GM12892 (cell line): ENCODE measurements around the gene GUCA1A.
"Not testable (repeated sequence)": the region's sequence is repeated elsewhere in the genome, so short reads cannot be mapped to it uniquely, and the experiment has no call there.

ENCODE experiments used
- DNase-seq: peaks from one replicate; pipeline ENCODE4 v3.0.0; 2011; ENCODE audit not compliant: insufficient read length
- FAIRE-seq: peaks from 2 replicates; lab custom pipeline; 2011; peaks lifted over from hg19 to GRCh38; lab: Jason Lieb, UNC
- POLR2A ChIP-seq: IDR thresholded peaks from 2 replicates; pipeline ENCODE4 v1.6.1; 2011; ENCODE audit warnings: low read depth, low read length, control low read depth
- POLR2AphosphoS5 ChIP-seq: IDR thresholded peaks from 2 replicates; pipeline ENCODE4 v1.6.1; 2011; ENCODE audit warnings: low read depth, low read length, control low read depth
- TAF1 ChIP-seq: IDR thresholded peaks from 2 replicates; pipeline ENCODE4 v1.6.1; 2011; ENCODE audit warnings: low read depth, mild to moderate bottlenecking, control low read depth, low read length, borderline replicate concordance

The GUCA1A gene

DNA sequence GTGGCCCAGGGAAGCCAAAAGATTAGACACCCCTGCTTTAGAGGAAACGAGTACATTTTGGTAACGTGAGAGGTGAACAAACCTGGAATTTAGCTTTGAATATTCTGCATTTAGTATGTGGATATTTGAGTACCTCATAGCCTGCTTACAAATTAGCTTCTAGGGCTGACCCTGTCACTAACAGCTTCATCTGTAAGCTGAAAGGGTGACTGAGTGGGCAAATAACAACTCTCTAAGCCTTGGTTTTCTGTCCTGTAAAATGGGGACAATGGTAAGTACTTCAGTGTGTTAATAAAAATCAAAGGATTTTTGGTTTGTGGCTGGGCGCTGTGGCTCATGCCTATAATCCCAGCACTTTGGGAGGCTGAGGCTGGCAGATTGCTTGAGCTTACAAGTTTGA lies 30.0 kb downstream of the GUCA1A start:
- no peak for TF ChIP-seq TAF1
- no peak for TF ChIP-seq POLR2AphosphoS5
- TF ChIP-seq POLR2A = no peak
- DNase-seq = no peak
- no peak for FAIRE-seq

DNA sequence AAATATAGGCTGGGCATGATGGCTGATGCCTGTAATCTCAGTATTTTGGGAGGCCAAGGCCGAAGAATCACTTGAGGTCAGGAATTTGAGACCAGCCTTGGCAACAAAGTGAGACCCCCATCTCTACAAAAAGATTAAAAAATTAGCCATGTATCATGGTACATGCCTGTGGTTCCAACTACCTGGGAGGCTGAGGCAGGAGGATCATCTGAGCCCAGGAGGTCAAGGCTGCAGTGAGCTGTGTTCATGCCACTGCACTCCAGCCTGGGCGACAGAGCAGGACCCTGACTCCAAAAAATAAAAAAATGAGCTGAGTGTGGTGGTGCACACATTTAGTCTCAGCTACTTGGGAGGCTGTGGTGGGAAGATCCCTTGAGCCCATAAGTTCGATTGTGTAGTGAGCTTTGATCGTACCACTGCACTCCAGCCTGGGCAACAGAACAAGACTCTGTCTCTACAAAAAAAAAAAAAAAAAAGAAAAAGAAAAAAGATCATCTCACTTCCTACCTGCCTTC lies 31.7 kb downstream of the GUCA1A start:
- TF ChIP-seq POLR2A = no peak
- TF ChIP-seq TAF1 = no peak
- no peak for TF ChIP-seq POLR2AphosphoS5
- no peak for DNase-seq
- FAIRE-seq = no peak

DNA sequence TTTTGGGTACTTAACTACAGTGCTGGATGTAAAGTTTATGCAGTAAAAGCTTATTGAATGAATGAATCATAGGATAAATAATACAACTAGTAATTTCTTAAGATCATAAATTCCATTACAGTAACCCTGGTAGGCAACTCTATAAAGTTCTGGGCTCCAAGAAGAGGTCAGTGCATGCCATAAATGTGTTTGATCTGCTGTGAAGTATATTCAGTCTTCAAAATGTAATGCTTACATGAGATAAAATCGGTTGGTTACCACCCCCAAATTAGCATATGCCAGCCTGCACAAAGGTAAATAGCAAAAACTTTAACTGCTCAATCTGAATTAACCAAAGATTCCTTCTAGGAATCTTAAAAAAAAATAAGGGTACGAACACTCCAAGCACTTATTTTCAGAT lies 34.4 kb downstream of the GUCA1A start:
- DNase-seq, FAIRE-seq: not testable (repeated sequence)

DNA sequence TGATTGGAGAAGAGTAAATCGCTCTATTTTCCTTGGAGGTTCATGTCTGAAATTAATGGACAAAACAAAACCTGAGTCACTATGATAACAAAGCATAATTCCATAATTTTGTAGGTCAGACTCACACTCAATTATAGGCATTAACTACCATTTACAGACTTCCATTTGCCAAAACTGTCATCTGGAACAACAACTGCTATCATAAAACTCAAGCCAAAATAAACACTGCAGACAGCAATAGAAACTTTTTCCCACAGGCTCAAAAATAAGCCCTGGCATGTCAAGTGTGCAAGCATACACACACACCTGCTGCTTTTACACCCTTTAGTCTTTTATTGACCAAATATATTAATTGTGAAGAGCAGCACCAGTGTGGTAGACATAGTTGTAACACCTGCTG lies 37.4 kb downstream of the GUCA1A start:
- no peak for TF ChIP-seq TAF1
- TF ChIP-seq POLR2AphosphoS5 = no peak
- no peak for TF ChIP-seq POLR2A
- DNase-seq (no peak), FAIRE-seq (no peak)

DNA sequence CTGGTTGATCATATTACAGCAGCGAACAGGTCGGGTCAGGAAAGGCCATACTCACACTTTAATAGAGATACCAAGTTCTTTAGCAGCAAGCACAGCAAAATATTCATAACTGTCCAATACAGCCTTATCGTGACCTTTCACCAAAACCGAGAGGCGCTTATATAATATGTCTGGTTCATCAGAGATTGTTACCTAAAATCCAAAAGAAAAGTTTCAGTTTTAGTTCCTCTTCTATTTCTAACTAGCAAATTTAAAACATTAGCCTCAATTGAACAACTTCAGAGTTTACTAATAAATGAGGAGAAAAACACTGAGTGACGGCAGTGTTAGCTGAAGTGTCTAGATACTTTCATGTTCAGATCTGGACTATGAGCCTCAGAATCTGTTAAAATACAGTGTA lies 38.6 kb downstream of the GUCA1A start:
- no peak for FAIRE-seq
- DNase-seq = no peak
- TF ChIP-seq POLR2AphosphoS5 = no peak
- no peak for TF ChIP-seq POLR2A
- TF ChIP-seq TAF1 = no peak

DNA sequence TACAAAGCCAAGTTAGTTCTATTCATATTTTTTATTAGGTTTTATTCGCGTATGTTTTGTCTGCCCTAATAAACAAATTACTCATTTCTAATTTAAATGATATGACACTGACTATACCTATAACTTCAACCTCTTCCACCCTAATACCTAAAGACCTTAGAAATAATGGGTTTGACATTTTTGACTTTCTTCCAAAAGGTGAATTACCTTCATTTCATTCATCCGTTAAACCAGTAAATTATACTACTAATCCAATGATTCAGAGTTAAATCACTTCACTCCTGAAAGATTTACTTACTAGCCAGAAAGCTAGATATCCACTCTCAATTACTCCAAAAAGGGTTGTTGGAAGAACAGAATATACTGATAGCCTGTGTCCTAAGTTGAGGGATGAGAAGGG lies 39.3 kb downstream of the GUCA1A start:
- no peak for DNase-seq
- no peak for FAIRE-seq
- no peak for TF ChIP-seq TAF1
- TF ChIP-seq POLR2AphosphoS5 = no peak
- no peak for TF ChIP-seq POLR2A

DNA sequence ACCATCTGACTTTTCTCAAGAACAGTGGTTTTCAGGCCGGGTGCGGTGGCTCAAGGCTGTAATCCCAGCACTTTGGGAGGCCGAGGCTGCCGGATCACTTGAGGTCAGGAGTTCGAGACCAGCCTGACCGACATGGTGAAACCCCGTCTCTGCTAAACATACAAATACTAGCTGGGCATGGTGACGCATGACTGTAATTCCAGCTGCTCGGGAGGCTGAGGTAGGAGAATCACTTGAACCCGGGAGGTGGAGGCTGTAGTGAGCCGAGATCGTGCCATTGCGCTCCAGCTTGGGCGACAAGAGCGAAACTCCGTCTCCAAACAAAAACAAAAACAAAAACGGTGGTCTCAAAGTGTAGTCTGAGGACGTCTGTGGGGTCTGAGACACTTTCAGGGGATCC lies 43.3 kb downstream of the GUCA1A start:
- DNase-seq, FAIRE-seq: not testable (repeated sequence)

DNA sequence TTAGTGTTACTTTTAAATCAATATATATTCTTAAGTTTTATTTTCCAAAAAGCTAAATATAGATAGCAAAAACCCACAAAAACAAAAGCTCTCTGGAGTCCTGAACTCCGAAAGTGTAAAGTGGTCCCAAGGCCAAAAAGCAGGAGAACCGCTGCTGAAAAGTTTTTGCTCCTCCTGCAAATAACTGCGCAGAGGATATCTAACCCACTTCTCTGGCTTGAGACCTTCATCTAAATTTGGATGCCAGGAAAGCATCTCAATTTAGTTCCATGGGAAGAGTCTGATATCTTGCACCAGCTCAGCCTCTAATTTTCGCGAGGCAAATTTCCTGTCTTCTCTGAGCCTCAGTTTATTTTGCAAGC lies 44.0 kb downstream of the GUCA1A start:
- FAIRE-seq = peak; percentile 24
- TF ChIP-seq POLR2A (no peak), TAF1 (no peak), POLR2AphosphoS5 (no peak)
- no peak for DNase-seq

DNA sequence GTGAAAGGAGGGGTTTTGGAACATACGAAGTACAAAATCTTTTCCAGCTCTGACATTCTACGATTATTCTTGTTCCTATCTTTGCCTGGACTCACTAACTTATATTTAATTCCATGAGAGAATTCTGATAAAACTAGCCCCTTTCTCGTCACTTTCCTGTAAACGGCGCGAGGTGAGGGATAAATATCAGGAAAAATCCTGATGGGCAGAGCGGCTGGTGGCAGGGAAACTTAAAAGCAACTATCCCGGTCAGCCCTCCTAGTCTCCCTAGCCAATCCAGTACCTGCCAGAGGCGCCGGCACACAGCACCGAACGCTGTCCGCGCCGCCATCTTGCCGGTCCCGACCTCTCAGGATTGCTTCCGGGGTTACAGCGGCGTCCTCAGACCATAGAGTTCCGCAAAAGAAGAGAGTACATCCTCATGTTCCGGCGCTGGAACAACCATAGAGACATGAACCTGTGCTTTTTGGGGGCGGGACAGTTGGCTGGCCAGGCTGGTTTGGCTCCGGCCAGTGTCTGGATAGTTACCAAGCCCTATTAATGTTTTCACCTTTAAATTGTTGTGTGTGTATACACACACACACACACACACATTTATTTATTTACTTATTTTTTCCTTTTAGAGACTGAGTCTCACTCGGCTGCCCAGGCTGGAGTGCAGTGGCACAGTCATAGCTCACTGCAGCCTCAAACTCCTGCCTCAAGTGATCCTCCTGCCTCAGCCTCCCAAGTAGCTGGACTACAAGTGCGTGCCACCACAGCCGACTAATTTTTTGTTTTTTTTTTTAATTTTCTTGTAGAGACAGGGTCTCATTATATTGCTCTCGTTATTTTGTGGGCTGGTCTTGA lies 44.6 kb downstream of the GUCA1A start, which contains the start of gene MRPS10:
MRPS10 (minus strand) TSS at position 343 of the 849 bp plus-strand sequence; CDS start at position 331, 12 bp downstream.
- DNase-seq = peak; percentile 70
- FAIRE-seq = peak; percentile 97
- TF ChIP-seq POLR2AphosphoS5 (peak; percentile 95), POLR2A (peak; percentile 97), TAF1 (peak; percentile 99)

DNA sequence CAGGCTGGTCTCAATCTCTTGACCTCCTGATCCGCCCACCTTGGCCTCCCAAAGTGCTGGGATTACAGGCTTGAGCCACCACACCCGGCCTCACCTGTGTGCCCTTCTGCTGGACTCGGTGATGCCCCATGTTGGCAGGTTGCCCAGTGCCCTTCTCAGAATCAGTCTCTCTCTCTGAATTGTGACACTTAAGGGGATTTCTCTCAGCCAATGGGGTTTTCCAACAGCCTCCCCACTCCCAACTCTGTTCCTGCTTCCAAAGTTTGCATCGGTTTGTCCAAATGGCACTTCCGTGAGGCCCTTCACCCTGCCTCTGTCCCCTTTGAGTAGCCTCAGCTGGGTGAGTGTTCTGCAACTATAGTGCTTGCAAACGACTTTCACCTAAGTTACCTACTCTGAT lies 47.6 kb downstream of the GUCA1A start:
- FAIRE-seq (no peak), DNase-seq (no peak)
- TF ChIP-seq POLR2A (no peak), TAF1 (no peak), POLR2AphosphoS5 (no peak)

DNA sequence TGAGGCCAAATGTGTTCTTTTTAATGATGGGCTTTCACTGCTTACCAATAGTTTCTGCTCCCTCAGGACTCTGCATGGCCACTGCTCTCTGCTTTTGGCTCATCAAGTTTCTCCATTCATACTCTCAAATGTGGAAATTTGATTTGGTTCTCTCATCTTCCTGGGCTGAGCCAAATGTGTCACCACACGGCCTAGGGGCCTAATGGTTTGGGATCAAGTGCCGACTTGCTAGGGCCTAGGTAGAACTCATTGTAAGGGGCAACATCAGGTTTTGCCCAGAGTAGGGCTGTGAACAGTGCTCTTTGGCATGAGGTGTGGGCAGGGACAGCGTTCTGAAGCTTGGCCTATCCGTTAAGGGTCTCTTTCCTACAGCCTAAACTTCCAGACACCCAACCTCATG lies 48.4 kb downstream of the GUCA1A start:
- TF ChIP-seq POLR2AphosphoS5 (no peak), POLR2A (no peak), TAF1 (no peak)
- DNase-seq (no peak), FAIRE-seq (no peak)

DNA sequence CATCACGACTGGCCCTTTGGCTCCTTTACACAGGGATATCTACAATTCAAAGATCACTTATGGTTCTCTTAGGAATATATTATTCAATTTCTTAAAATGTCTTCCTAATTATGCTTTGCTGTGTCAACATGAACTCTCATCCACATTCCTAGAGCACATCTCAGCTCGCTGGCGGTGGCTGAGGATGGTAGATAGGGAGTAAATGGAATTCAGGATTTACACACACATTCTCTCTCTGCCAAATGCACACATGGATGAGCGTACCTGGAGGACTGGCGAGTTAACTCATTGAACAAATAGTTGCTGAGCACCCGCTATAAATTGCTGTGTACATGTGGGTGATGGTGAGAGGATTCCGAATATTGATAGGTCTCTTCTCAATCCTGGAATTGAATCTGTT lies 49.3 kb downstream of the GUCA1A start:
- DNase-seq = no peak
- FAIRE-seq = no peak
- TF ChIP-seq POLR2A = no peak
- no peak for TF ChIP-seq TAF1
- no peak for TF ChIP-seq POLR2AphosphoS5
